Neuronal stem cell (in vitro differentiated cells): ENCODE measurements around the gene DIPK1C.

Experiments used
- DNase-seq: peaks from one replicate; pipeline ENCODE4 v3.0.0-alpha.2; 2013; ENCODE audit warnings: low spot score
- H2AFZ ChIP-seq: one replicate; pipeline ENCODE4 v1.6.1; 2013; ENCODE audit warnings: mild to moderate bottlenecking, low read length, inconsistent platforms
- H2AK5ac ChIP-seq: 2 replicates; pipeline ENCODE4 v1.6.1; 2013; ENCODE audit warnings: low read depth, mild to moderate bottlenecking, inconsistent platforms, low read length, moderate library complexity, mixed read lengths
- H2BK120ac ChIP-seq: 2 replicates; pipeline ENCODE4 v1.6.1; 2013; ENCODE audit warnings: low read depth, mild to moderate bottlenecking, inconsistent platforms, low read length, moderate library complexity, mixed read lengths
- H2BK12ac ChIP-seq: one replicate; pipeline ENCODE4 v1.6.1; 2013; ENCODE audit warnings: low read length, inconsistent platforms
- H2BK15ac ChIP-seq: 2 replicates; pipeline ENCODE4 v1.6.1; 2013; ENCODE audit warnings: mild to moderate bottlenecking, low read length, inconsistent platforms, mixed read lengths
- H2BK5ac ChIP-seq: one replicate; pipeline ENCODE4 v1.6.1; 2013; ENCODE audit warnings: inconsistent platforms, mild to moderate bottlenecking, low read length, moderate library complexity
- H3K14ac ChIP-seq: one replicate; pipeline ENCODE4 v1.6.1; 2013; ENCODE audit warnings: low read length, inconsistent platforms
- H3K18ac ChIP-seq: 2 replicates; pipeline ENCODE4 v1.6.1; 2013; ENCODE audit warnings: low read length, inconsistent platforms
- H3K23ac ChIP-seq: 2 replicates; pipeline ENCODE4 v1.6.1; 2013; ENCODE audit warnings: low read depth, mild to moderate bottlenecking, mixed read lengths, low read length, inconsistent platforms; ENCODE audit not compliant: poor library complexity
- H3K27ac ChIP-seq: replicated peaks from 3 replicates; pipeline ENCODE4 v1.5.1; 2013; ENCODE audit warnings: low read length, inconsistent platforms
- H3K27me3 ChIP-seq, 3 experiments: 2 replicates each; pipeline ENCODE4 v1.6.1; 2013; ENCODE audit warnings: low read length in 3 of 3, mild to moderate bottlenecking in 2 of 3, inconsistent platforms in 1 of 3, low read depth in 1 of 3, mixed read lengths in 1 of 3, moderate library complexity in 1 of 3; ENCODE audit not compliant: control insufficient read depth in 3 of 3, insufficient read depth in 3 of 3
- H3K36me3 ChIP-seq, 2 donors: replicated peaks in 1 of 2; 2 replicates each; pipeline ENCODE4 v1.6.1; 2013; ENCODE audit warnings: low read length in 2 of 2; ENCODE audit not compliant: control insufficient read depth in 2 of 2, insufficient read depth in 2 of 2
- H3K4ac ChIP-seq: 2 replicates; pipeline ENCODE4 v1.6.1; 2013; ENCODE audit warnings: inconsistent platforms, mild to moderate bottlenecking, low read length, moderate library complexity
- H3K4me1 ChIP-seq, 2 donors: 1 replicate in 1 of 2; 2 replicates in 1 of 2; pipeline ENCODE4 v1.6.1; 2013; ENCODE audit warnings: low read length in 2 of 2, low read depth in 1 of 2; ENCODE audit not compliant: control insufficient read depth in 2 of 2, insufficient read depth in 1 of 2
- H3K4me2 ChIP-seq: one replicate; pipeline ENCODE4 v1.6.1; 2013; ENCODE audit warnings: mild to moderate bottlenecking, low read length, inconsistent platforms; ENCODE audit not compliant: insufficient read depth, poor library complexity, severe bottlenecking
- H3K4me3 ChIP-seq, 2 donors: 2 replicates each; pipeline ENCODE4 v1.5.1; 2013; ENCODE audit warnings: low read length in 2 of 2, mild to moderate bottlenecking in 2 of 2, inconsistent platforms in 1 of 2, moderate library complexity in 1 of 2
- H3K79me1 ChIP-seq: one replicate; pipeline ENCODE4 v1.6.1; 2013; ENCODE audit warnings: low read depth, mild to moderate bottlenecking, inconsistent platforms, low read length, moderate library complexity
- H3K9ac ChIP-seq: one replicate; pipeline ENCODE4 v1.6.1; 2013; ENCODE audit warnings: mild to moderate bottlenecking, low read depth, low read length, inconsistent platforms; ENCODE audit not compliant: poor library complexity
- H3K9me3 ChIP-seq, 2 donors: replicated peaks in 1 of 2; 2 replicates each; pipeline versions ENCODE3 to v1.6.1; 2013; ENCODE audit warnings: low read length in 2 of 2, mild to moderate bottlenecking in 2 of 2, inconsistent platforms in 1 of 2, low read depth in 1 of 2, mixed read lengths in 1 of 2, moderate library complexity in 1 of 2; ENCODE audit not compliant: control insufficient read depth in 2 of 2, insufficient read depth in 1 of 2
- H4K8ac ChIP-seq: one replicate; pipeline ENCODE4 v1.6.1; 2013; ENCODE audit warnings: low read depth, mild to moderate bottlenecking, inconsistent platforms, low read length, moderate library complexity
- H4K91ac ChIP-seq: one replicate; pipeline ENCODE4 v1.6.1; 2013; ENCODE audit warnings: low read length, low read depth, mild to moderate bottlenecking, inconsistent platforms; ENCODE audit not compliant: poor library complexity
- WGBS, 2 donors: extraction: QIAGEN DNeasy Blood & Tissue Kit; methylation state at CpG; one replicate each; pipeline ENCODE4 v1.1.7; 2013; ENCODE audit warnings: missing lambda C conversion rate in 2 of 2, mixed read lengths in 1 of 2; ENCODE audit not compliant: insufficient read length in 2 of 2, insufficient replicate concordance in 1 of 2; ENCODE audit errors: extremely low coverage in 2 of 2; 5-methylcytosine and 5-hydroxymethylcytosine counted together

The DIPK1C gene

GRCh38 chr18:74414953-74415515 is 42.1 kb downstream of the DIPK1C start:
- H2AK5ac ChIP-seq, result peak overlapping the region; percentile 0
- no peak overlapping the region for H3K4me2 ChIP-seq
- peaks cover 0 to 23% of the 10 kb centered on the region in 2 donors for H3K4me1 ChIP-seq
- no peak overlapping the region for H4K91ac ChIP-seq
- no peaks in the 10 kb centered on the region for H3K79me1 ChIP-seq
- no peak overlapping the region for H3K4ac ChIP-seq
- no peak overlapping the region for H3K14ac ChIP-seq
- peak overlapping the region; percentile 11 for H3K18ac ChIP-seq
- no peak overlapping the region for H3K23ac ChIP-seq
- no peak overlapping the region for H2AFZ ChIP-seq
- peaks cover 0 to 18% (median 0%) of the 10 kb centered on the region in 3 experiments for H3K27me3 ChIP-seq
- H2BK12ac ChIP-seq, result no peak overlapping the region
- H3K9me3 ChIP-seq, result no peaks in the 10 kb centered on the region
- no peak overlapping the region for H3K9ac ChIP-seq
- no CpG with 5 or more reads among the region's 12 CpGs for WGBS, 2 donors
- H4K8ac ChIP-seq, result no peak overlapping the region
- no peak overlapping the region for H2BK120ac ChIP-seq
- no peak overlapping the region for H2BK5ac ChIP-seq
- no peak for DNase-seq
- H2BK15ac ChIP-seq, result no peak overlapping the region
- no peaks in the 10 kb centered on the region for H3K36me3 ChIP-seq
- no peak overlapping the region for H3K4me3 ChIP-seq
- H3K27ac ChIP-seq, result no peak overlapping the region

- H2BK15ac ChIP-seq, result no peak overlapping the region
- H3K14ac ChIP-seq, result no peak overlapping the region
- peaks cover 0 to 23% of the 10 kb centered on the region in 2 donors for H3K4me1 ChIP-seq
- H3K4ac ChIP-seq, result no peak overlapping the region
- no peak overlapping the region for H3K23ac ChIP-seq
- no peak overlapping the region for H4K91ac ChIP-seq
- no peak overlapping the region for H3K9ac ChIP-seq
- H3K9me3 ChIP-seq, result no peaks in the 10 kb centered on the region
- H3K4me3 ChIP-seq, result no peak overlapping the region
- no peaks in the 10 kb centered on the region for H3K36me3 ChIP-seq
- H3K27me3 ChIP-seq, result peaks cover 0 to 16% (median 0%) of the 10 kb centered on the region in 3 experiments
- H3K79me1 ChIP-seq, result no peaks in the 10 kb centered on the region
- H2BK12ac ChIP-seq, result no peak overlapping the region
- DNase-seq, result no peak
- H2AFZ ChIP-seq, result no peak overlapping the region
- peak overlapping the region; percentile 38 for H3K18ac ChIP-seq
- H2AK5ac ChIP-seq, result no peak overlapping the region
- H2BK120ac ChIP-seq, result no peak overlapping the region
- WGBS, 2 donors, result no CpG with 5 or more reads among the region's 7 CpGs
- no peak overlapping the region for H3K27ac ChIP-seq
- no peak overlapping the region for H3K4me2 ChIP-seq
- no peak overlapping the region for H2BK5ac ChIP-seq
- no peak overlapping the region for H4K8ac ChIP-seq
Measured at GRCh38 chr18:74413836-74414235, 43.3 kb downstream of the DIPK1C start.

DNA sequence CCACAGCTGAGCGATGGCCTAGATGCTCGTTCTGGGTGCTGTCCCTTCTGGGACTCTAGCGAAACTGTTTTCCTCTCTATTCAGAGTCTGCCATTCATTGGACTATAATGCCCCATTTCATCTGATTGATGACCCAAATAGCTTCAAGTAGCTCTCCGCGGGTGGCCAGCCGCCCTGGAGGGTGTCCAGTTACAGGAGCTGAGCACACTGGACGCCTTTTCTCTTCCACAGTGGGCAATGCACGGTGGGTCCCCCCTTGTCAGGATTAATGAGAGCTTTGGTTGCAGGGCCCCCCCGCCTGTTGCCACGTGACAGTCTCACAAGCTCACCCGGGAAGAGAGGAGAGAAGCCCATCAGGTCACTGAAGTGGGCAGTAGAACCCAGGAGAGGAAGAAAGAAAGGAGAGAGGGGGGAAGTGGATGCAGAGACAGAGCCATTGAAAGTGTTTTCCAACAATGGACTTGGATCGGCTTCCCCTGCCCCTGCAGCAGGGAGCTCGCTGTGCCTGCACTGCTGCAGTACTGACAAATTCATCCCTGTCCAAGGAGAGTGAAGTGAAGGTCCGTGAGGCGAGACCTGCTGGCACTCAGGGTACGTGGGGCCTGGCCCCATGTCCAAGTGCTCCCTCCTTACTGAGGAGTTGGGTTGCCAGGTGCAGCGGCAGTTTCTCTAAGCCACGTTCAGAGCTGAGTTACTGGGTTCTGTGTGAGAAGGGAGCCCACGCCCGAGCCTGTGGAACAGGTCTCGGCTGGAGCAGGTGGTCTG is 44.8 kb downstream of the DIPK1C start:
- Histone ChIP-seq H2AK5ac (peak overlapping the region; percentile 77), H3K18ac (peak overlapping the region; percentile 91), H3K4ac (no peak overlapping the region), H3K4me3 (peak overlapping the region in 1 of 2 donors; percentile 4), H3K4me2 (no peak overlapping the region), H3K9ac (peak overlapping the region; percentile 22), H3K4me1 (peaks cover 0 to 23% of the 10 kb centered on the region in 2 donors), H2BK15ac (peak overlapping the region; percentile 13), H2AFZ (peak overlapping the region; percentile 50), H3K9me3 (no peaks in the 10 kb centered on the region), H3K14ac (no peak overlapping the region), H4K8ac (no peak overlapping the region), H2BK5ac (peak overlapping the region; percentile 59), H3K36me3 (no peaks in the 10 kb centered on the region), H2BK12ac (peak overlapping the region; percentile 44), H3K27ac (peak overlapping the region; percentile 41), H3K27me3 (peaks cover 0 to 16% (median 0%) of the 10 kb centered on the region in 3 experiments), H4K91ac (no peak overlapping the region), H3K23ac (peak overlapping the region; percentile 38), H2BK120ac (peak overlapping the region; percentile 25), H3K79me1 (no peaks in the 10 kb centered on the region)
- DNase-seq, result peak; percentile 67
- no CpG with 5 or more reads among the region's 21 CpGs for WGBS, 2 donors

GRCh38 chr18:74411475-74411874 is 45.6 kb downstream of the DIPK1C start:
- Histone ChIP-seq H3K18ac (peak overlapping the region; percentile 88), H2BK15ac (no peak overlapping the region)

More at GRCh38 chr18:74411475-74411874, 45.6 kb downstream of the DIPK1C start:
- Histone ChIP-seq H3K4ac (no peak overlapping the region), H3K27ac (peak overlapping the region; percentile 41), H3K79me1 (no peaks in the 10 kb centered on the region), H2BK120ac (no peak overlapping the region), H3K27me3 (peaks cover 0 to 14% (median 0%) of the 10 kb centered on the region in 3 experiments), H2AK5ac (no peak overlapping the region), H3K23ac (no peak overlapping the region), H2AFZ (no peak overlapping the region), H4K91ac (no peak overlapping the region), H3K9me3 (no peaks in the 10 kb centered on the region), H4K8ac (no peak overlapping the region), H3K36me3 (no peaks in the 10 kb centered on the region), H2BK12ac (no peak overlapping the region), H3K9ac (no peak overlapping the region), H2BK5ac (no peak overlapping the region), H3K4me1 (peaks cover 0 to 23% of the 10 kb centered on the region in 2 donors), H3K4me2 (no peak overlapping the region), H3K4me3 (no peak overlapping the region), H3K14ac (no peak overlapping the region)
- no peak for DNase-seq
- WGBS, 2 donors, result no CpG with 5 or more reads among the region's 9 CpGs
